Caki2 (cell line): ENCODE measurements around the gene STRADB. TPM values are rescaled to one million over a fixed set of nuclear protein-coding genes. Genes with fewer than 3 reads are reported as not detected.
A peak's percentile ranks its signal among the peaks of the same experiment; 100 is the strongest.

Experiments used
- DNase-seq: peaks from one replicate; pipeline ENCODE4 v3.0.0-alpha.2; 2015; ENCODE audit warnings: low read depth
- in situ Hi-C: cut with HindIII; loops from 2 replicates; pipeline ENCODE4 v1.10.0; 2016; ENCODE audit warnings: low sequenced_read_pairs, low pct_unique_long_range_greater_than_20kb, mixed read lengths
- total RNA-seq: library from RNA; depleted of rRNA; stranded (reverse); fragments of >200 nt; shearing (Covaris generic); gene quantifications from 2 replicates; pipeline ENCODE4 v1.2.3, GENCODE V29; 2014; ENCODE audit warnings: low replicate concordance; rRNA removed

The STRADB gene, protein sequence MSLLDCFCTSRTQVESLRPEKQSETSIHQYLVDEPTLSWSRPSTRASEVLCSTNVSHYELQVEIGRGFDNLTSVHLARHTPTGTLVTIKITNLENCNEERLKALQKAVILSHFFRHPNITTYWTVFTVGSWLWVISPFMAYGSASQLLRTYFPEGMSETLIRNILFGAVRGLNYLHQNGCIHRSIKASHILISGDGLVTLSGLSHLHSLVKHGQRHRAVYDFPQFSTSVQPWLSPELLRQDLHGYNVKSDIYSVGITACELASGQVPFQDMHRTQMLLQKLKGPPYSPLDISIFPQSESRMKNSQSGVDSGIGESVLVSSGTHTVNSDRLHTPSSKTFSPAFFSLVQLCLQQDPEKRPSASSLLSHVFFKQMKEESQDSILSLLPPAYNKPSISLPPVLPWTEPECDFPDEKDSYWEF
- total RNA-seq, result 68.7 and 69.4 TPM in 2 replicates

DNA sequence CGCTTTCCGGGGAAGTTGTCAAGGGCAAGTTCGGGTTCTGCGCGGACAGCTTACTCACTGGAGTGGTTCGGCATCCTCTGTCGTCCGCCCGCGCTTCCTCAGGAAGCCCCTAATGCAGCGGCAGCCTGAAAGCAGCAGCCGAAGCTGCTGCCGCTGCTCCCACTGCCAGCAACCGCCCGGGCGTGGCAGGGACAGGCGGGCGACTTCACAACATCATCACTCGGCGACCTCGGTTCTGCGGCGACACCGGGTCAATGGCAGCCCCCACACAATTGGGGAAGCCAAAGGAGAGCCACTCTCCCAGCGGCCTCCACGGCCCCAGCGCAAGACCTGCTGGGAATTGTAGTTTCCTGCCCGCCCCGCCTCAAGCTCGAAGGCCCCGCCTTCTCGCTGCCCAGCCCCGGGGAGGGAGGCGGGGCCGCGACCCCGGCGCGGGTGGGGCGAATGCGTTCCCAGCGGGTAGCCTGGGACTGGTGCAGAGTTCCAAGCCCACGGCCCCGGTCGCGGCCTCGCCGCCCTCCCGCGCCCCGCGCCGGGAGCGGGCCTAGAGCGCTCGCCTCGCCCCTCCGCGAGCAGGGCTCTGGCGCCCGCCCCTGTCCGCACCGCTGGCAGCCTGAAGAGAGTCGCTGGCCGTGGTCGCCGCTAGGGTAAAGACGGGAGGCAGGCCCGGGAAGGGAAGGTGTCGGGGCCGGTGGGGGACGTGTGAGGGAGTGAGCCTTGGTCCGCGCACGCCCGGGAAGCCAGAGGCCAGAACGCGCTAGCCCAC lies at the start of gene STRADB, which contains the start of gene TRAK2:
STRADB (plus strand) TSS at position 449 of the 766 bp plus-strand sequence. CDS start 3,101 bp downstream, outside the sequence.
TRAK2 (minus strand) TSS at position 167 of the 766 bp plus-strand sequence. CDS start 30,951 bp downstream, outside the sequence.
- DNase-seq, result peak; percentile 98
- in situ Hi-C loops, result loop anchor here (10.0 kb wide), 1 partner anchor 83 kb away; no protein-coding TSS in a partner anchor

DNA sequence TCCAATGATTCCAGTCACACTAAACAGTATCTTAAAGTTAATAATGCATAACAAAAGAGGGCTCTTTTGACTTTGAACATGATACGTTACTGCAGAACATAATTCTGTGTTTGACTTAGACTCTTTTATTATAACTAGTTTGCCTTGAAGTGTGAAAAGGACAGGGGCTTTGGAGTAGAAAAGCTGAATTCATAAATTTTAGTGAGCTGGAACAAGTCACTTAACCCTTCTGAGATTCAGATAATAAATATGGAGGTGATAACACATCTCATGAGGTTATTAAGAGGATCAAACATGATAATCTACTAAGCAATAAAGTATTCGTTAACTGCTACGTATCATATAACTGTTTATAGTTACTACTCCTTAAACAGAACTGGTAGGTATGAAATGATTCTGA lies 49.7 kb upstream of the STRADB start:
- no peak for DNase-seq
- in situ Hi-C loops, result no loop called here

DNA sequence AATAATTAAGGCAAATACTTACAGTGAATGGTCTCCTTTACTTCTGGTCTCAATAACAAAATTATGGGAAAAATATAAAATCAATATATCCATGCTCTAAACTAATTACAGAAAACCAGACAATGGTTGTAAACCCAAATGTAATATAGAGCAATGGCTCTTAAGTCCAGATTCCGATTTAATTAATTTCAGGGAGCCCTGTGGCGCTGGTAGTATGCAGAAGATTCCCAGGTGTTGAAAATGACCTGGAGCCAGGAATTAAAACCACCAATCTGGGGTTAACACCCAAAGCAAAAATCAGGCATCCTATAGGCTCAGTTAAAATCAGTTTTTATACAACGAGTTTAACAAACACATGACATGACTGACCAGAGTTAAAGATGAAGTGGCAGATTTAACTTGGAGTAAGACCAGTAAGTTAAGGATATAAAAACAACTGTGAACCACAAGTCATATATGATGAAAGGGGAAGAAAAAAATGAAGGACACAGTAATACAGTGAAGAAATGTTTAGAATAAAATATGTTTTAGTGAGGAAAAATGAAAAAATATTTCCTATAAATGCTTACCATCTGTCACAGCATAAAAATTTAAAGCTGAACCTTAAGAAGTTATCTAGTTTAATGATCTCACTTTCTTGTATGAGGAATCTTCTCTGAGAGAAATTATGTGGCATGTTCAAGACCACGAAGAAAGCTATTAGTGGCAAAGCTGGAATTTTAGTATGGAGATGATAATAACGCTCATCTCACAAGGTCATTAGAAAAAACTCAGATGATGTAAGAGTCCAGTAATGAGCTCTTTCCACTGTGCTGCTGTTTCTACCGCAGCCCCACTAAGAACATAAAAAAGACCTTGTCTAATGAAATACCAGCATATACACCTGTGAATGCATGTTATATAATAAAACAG lies 48.6 kb upstream of the STRADB start:
- in situ Hi-C loops, result no loop called here
- no peak for DNase-seq

DNA sequence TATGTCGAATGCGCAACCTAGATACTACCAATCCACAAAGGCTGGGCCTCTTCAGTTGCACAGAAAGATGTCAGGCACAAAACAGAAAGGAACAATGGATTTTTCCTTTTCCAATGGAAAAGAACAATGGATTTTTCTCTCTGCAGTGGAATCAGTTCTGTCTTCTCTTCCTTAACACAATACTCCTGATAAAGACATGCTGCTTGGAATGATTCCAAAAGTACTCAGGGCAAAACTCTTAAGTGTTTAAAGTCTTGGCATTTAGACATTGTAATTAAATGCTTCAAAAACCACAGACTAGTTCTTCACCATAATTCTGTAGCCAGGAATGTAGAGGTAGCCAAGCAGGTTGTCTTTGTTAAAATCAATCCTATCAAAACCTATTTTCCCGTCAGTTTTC lies 47.7 kb upstream of the STRADB start:
- in situ Hi-C loops, result no loop called here
- peak; percentile 41 for DNase-seq

DNA sequence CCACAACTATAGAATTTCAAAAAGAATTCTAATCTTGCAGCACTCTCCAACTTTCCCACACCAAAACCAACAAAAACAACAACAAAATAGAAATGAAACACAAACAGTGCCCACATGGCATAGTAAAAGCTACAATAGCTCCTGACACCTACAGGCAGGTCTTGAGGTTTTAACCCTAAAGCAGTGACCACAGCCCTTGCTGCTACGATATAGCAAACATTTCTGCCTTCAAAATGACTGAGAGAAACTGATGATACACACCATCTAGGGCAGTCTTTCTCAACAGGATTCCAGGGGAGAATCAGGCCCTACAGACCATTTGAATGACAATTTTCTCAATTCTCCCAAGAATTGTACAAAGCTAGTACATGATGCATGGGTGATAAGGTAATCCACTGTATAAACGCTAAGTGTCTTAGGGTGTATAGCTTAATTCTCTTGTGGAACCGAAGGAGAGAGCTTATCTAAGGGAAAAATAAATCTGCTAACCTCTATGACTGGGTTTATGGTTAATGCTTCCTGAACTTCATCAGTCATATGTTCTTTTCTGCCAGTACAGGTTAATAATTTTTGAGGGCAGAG lies 46.8 kb upstream of the STRADB start:
- DNase-seq, result no peak
- in situ Hi-C loops, result no loop called here

DNA sequence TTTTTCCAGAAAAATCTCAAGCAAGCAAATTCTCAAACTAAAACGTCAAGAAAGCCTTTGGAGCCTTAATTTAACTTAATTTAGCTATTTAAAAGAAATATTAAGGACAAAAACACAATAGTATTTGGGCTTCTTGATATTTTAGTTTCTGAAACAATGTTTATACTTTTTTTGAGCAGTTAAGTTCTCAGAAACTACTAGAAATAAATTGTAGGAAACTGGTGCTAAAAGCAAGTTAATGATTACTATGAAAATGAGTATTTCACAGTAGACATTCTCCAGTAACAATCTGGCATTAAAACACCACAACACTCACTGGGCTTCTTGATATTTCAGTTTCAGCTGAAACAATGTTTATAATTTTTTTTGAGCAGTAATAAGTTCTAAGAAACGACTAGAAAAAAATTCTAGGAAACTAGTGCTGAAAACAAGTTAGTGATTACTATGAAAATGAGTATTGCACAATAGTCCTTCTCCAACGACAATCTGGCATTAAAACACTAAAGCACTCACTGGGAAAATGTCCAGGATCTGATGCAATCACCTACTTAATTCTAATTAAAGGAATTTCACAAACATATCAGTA lies 45.4 kb upstream of the STRADB start:
- peak; percentile 39 for DNase-seq
- in situ Hi-C loops, result no loop called here

DNA sequence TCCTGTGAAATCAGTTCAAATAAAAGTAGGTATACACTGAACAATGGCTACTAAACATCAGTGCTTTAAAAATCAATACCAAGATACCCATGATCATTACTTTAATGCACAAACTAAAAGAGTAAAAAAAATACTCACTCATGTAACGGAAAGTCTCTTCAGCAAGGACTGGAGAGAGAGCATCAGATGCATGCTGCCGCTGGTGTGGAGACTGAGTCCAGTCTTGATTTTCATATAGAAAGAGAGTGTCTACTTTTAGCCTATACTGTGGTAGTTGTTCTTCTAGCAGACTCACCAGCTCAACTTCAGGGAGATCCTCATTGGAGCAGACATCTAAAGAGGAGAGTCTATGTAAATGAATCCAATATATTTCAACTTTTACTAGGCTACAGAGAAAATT lies 44.3 kb upstream of the STRADB start:
- no peak for DNase-seq

DNA sequence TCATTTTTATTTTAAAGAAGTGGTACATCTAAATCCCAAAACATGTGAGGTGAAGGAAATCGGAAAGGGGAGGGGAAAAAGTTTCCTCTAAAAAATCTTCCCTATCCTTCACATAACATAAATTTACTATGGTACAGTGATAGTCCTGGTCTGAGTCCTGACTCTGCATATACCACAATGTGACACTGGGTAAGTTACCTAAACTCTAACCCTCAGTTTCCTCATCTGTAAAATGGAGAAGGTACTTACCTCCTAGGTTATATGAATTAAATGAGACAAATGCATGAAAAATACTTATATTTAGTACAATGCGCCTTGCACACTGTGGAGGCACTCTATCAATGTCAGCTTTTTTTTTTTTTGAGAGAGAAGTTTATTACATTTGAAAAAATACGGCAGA lies 42.6 kb upstream of the STRADB start:
- in situ Hi-C loops, result no loop called here
- DNase-seq, result no peak

More for the DNA sequence above, 44.3 kb upstream of the STRADB start:
- in situ Hi-C loops, result no loop called here

DNA sequence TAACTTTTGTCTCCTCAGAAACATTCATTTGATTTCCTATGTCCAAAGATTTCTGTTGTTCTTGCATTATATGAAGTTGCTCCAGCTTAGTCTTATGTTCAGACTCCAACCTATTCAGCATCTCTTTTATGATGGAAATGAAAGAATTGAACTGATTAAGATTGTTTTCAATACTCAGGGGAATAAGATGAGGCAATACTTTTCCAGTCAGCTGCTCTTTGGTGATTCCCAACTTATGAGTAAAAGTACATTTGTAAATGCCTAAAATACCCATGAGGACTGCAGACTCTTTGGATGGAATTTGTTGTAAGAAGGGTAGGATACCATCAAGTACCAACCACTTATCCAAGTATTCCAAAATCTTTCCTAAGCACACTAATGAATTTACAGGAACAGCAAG lies 40.1 kb upstream of the STRADB start:
- in situ Hi-C loops, result no loop called here
- DNase-seq, result no peak

DNA sequence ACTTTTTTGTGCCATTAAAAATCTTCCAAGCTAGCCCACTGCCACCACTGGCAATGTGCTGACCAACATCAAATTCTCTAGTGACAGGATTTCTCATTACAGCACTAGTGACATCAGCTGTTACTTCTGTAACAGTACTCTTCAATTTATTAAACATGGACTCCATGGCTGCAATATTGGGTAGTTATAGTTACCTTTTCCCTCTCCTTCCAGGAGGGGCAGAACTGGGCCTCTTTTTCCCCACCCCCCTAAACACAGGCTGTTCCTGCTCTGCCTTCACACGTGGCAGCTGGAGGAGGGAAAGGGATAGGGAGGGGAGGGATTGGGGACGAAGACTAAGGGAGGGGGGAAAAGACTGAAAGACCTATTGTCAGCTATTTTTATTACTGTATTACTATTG lies 38.4 kb upstream of the STRADB start:
- in situ Hi-C loops, result no loop called here
- DNase-seq, result no peak

DNA sequence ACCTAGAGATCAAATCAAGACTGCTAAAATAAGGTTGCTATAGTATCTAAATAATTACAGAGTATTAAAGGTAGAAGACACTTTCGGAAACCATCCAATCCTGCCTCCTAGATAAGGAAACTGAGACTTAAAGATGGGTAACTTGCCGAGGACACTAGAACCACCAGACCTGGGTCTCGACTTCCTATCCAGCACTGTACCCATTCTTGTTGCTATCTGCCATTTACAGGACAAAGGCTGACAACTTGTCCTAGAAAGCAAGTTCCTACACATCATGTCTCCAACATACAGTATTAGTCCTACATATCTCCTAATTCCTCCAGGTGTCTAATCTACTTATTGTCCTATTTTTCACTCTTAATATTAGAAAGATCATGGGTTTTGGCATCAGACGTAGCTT lies 38.0 kb upstream of the STRADB start:
- DNase-seq, result no peak
- in situ Hi-C loops, result no loop called here

DNA sequence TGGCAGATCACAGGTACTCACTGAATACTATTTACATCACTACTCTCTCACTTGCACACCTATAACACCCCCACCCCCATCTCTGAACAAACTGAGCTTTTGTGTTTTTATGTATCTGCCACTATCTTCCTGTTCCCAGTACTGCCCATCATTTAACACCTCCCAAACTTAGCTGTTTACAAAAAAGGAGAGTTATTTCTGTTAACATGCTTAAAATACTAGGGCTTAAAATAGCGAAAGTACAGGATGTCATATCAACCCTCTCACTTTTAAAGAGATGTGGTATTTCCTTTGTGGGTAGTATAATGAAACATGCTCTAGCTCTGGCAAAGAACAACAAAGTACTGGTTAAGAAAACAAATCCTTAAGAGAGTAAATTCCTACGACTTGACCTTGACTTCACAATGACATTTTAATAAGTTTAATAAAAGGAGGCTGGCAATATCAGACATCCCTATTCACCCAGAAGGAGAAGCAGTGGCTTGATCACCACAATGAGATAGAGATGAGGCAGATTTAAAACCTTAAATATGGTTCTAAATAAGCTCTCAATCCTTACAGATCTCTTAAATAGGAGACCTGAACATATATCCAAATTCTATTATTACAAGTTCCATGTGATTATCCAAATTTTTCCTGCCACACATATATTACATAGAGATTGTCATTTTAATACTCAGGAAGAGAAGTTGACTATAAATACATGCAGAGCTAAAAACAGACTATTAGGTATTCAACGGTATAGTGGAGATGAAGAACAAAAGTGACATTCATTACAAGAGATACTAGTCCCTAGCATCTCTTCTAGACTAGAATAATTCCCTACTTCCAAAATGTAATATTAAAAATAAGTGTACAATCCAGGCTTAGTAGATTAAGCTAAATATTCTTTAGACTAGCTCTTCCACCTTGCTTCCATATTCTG lies 37.2 kb upstream of the STRADB start:
- no peak for DNase-seq
- in situ Hi-C loops, result no loop called here

DNA sequence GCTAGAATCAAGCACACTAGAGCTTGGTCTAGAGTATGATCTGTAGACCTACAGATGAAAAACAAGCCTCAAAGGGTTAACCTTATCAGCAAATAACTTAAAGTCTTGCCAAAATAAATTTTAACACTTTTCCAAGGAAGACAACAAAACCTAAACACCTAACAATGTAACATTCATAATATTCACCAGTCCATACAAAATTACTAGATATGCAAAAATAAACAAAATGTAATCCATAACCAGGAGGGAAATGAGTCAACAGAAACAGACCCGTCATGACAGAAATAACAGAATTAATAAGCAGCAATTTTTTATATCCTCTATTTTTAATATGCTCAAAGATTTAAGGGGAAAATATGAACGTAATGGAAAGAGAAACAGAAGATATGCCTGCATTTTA lies 36.4 kb upstream of the STRADB start:
- no peak for DNase-seq
- in situ Hi-C loops, result no loop called here

DNA sequence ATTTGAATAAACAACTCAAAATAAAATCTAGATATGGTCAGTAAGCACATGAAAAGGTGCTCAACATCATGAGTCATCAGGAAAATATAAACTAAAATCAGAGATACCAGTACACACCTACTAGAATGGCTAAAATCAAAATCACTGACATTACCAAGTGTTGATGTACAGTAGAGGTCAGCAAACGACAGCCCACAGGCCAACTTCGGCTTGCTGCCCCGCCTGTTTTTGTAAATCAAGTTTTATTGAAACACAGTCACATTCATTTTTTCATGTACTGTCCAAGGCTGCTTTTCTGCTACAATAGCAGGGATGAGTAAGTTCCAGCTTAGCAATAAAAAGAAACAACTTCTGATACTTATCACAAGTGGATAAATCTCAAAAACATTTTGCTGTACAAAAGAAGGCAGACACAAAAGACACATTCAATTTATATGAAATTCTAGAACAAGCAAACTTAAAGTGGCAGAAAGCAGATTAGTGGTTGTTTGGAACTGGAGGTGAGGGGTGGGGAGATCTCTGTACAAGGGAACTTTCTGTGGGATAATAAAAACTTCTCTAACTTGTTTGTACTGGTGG lies 32.4 kb upstream of the STRADB start:
- DNase-seq, result peak; percentile 39
- in situ Hi-C loops, result no loop called here

DNA sequence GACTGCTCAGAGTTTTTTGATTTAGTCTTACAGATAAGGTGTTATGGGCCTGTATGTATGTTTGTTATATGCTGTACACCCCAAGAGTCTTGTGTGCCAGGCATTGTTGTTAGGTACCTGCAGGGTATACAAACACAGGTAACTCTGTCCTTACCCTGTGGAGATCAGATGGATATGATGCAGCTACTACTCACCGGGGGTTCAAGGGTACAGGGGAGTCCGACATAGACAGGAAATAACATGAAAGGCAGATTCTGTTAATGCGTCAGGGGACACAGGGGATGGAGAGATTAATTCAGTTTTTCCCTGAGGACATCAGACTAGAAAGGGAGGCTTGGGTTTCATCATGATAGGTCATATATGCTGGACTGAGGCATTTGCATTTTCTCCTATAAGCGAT lies 31.6 kb upstream of the STRADB start:
- in situ Hi-C loops, result no loop called here
- no peak for DNase-seq

DNA sequence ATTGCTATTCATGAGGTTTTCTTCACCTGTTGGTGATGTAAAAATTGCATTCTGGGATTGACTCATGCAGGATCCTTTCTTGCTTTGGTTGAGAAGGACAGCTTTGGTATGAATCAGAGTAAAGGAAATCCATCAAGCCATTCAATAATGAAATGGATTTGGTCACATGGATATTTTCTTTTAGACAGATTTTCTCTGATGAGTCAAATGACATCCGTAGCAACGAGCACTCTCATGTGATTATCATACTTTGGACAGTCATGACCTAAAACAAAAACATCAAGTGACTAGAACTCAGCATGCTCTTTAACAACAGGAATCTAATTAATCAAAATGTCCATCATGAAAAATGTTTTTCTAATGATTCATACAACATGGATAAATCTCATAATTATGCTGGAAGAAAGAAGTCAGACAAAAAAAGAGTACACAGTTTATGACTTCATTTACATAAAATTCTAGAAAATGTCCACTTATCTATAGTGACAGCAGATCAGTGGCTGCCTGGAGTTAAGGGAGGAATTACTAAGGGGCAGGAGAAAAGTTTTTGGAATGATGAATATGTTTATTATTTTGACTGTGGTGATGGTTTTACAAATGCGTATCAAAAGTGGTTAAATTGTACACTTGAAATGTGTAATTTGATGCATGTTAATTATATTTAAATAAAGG lies 31.0 kb upstream of the STRADB start:
- in situ Hi-C loops, result no loop called here
- peak; percentile 73 for DNase-seq
